Bone marrow (tissue), 2 donors: ENCODE data around the gene PPP1R14C.

ENCODE experiments used
- DNase-seq, 2 donors: peaks; one replicate each; lab custom pipeline; 2025; lab: John Stamatoyannopoulos, UW

Gene PPP1R14C

DNA sequence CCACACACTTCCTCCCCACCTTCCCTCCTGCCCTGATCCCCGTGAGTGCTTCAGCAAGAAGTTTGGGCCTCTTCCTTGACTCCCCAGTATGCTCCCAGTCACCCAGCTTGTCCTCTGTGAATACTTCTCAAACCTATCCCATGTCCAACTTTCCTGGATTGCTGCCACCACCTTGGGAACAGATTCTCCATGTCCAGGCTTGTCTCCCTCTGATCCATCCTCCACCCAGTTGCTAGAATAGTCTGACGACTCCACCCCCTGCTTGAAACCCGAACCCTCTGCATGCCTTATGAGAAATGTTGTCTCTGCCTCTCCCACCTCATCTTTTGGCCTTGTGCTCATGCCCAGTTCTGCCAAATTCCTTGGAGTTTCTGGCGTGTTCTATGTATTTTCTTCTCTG is 108.0 kb downstream of the PPP1R14C start:
- DNase-seq, result no peak

DNA sequence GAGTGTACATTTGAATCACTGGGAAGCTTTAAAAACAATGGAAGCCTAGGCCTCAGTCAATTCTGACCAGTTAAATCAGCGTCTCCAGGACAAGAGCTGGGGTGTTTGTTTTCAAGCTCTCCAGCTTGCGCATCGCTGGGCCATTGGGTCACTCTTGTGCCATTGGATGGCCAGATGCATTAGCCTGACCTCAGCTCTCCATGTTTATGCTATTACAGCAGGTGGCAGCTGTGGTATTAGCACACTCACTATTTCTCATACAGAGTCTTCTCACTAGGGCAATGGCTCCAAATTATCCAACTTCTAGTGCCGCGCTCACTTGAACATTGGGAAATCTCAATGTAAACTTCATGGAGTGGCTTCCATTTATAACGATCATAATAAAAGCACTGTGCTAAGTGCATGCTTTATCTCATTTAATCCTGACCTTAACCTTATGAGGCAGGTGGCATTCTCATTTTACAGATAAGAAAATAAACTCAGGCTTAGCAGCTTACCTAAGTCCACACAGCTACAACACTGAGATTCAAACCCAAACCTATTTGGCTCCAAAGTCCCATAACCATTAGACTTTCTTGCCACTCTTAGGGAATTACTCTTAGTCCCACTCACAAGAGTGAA is 108.8 kb downstream of the PPP1R14C start:
- DNase-seq, result no peak

- DNase-seq, result no peak
These were observed 110.0 kb downstream of the PPP1R14C start for GRCh38 chr6:150252714-150253444.

GRCh38 chr6:150253489-150253888 is 110.6 kb downstream of the PPP1R14C start:
- DNase-seq, result no peak

DNA sequence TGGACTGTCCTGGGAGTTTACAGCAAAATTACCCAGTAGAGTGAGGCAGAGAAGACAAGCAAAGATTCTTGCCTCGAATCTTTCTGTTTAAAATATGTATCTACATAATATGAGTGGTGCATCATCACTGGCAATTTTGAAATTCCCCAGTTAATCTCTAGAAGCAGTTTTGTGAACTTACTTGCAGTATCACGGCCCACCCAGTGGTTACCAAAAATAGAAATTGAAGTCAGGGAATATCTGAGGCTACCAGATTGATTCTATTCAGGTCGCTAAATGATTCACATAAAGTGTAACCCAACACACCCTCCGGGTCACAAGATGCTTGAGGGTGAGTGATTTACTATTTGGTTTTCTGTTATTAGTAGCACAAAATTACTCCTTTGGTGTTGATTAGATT is 111.9 kb downstream of the PPP1R14C start:
- no peak for DNase-seq

DNA sequence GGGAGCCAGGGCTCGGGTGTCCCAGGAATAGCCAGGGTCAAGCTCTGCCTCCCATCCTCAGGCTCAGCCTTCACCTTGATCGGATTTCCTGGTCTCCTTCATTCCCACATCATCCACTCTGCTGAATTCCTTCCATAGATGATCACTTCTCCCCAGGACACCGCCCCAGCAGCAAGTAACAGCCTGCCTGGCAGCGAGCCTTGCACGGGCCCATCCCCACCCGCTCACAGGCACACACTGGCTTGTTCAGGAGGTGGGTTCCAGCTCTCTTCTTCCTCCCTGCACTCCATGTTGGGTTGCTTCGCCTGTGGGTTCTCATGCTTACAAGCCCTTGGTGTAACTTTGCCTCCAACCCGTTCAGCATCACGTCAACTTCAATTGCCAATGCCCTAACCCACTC is 113.0 kb downstream of the PPP1R14C start:
- DNase-seq, result no peak

DNA sequence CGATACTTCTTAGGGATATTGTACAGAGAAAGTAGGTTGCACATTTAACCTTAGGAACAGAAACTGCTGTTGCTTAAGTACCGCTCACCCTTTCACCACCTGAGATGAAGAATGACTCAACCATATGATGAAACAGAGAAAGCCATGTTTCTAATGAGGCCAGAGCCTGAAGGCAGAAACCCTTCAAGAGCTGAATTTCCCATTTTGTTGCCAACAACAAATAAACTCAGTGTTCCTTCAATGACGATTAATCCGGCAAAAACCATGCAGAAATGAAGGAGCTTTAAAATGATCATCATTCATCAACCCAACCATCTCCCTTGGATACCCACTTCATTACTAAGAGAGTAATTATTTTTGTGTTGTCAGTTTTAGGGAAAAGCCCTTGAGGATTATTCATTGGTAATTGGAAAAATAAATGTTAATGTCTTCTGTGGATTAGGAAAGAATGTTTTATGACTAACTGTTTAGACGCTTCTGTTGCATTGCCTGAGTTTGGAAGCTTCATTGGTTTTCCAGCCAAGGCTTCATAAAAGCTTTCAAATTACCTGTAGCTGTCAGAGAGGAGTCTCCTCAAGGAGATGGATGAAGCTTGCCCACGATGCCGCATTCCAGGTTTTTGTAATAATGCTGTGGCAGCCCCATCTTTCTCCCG is 113.9 kb downstream of the PPP1R14C start:
- no peak for DNase-seq

DNA sequence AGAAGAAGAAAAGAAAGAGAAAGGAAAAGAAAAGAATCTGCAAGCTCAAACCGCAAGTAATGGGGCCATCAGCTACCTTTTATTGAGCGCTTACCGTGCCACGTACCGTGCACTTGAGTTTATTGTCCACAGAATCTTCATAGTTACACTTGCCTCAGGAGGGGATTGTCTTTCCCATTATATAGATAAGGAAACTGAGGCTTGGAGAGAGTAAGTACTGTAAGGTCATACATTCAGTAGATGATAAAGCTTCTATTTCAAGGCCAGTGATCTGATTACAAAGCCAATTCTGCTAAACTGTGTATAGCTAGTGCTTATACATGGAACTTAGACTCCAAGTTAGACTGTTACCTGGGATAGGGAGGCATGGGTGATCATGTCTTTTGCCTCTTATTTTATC is 115.5 kb downstream of the PPP1R14C start:
- DNase-seq, result no peak

DNA sequence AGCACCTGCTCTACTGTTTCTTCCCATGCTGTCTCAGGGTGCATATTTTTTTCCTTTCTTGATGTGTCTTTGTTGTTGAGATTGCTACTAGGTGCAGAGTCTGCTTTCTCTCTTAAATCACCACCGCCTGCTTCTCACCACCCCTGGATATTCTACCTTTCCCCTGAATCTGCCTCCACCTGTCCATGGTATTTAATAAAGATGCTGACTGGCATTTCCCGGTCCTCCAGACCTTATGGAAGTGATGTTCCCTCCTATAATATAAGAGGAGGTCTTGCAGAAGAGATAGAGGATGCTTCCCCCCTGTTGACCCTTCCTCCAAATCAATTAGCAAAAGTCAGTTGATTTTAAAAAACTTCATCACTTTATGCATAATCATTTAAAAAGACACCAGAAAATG is 118.1 kb downstream of the PPP1R14C start:
- no peak for DNase-seq

DNA sequence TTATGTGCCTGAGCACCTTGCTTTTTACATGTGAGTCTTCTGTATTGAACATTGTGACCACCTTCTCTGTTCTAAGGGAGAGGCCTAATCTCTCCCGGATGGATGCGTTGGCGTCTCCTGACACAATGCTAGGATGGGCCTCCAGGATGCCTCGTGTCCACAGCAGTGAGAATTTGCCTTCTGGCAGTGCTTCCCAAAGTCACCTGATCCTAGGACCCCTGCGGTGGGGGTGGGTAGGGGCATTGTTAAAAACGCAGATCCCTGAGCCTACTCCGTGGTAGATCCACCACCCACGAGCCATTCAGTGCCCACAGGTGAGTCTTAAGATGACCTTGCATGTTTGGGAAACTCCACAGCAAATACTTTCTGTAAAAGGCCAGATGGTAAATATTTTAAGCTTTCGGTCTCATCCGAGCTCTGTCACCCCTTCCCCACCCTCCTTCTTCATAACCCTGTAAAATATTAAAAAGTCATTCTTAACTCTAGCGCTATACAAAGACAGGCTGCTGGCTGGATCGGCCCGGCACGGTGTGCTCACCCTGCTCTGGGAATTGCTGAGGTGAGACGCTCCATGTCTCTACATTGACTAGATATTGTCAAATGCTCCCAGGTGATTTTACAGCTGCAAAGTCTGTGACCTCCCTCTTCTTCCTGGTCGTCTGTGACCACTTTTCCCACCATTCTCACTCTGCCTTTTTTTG is 119.3 kb downstream of the PPP1R14C start:
- DNase-seq, result no peak

DNA sequence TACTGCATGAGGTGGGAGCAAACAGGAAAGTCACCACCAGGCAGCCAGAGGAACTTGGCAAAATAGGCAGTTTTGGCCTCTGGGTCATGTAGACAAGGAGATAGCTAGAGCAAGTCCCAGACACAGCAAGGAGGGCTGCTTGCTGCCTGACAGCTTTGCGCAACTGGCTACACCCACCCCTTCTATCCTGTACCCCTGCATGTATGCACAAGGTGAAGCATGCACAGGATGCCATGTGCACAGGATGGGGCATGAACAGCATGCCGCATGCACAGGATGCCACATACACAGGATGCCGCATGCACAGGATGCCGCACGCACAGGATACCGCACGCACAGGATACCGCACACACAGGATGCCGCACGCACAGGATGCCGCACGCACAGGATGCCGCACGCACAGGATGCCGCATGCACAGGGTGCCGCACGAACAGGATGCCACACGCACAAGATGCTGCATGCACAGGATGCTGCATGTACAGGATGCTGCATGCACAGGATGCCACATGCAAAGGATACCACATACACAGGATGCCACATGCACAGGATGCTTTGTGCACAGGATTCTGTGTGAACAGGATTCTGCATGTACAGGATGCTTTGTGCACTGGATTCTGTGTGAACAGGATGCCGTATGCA is 121.0 kb downstream of the PPP1R14C start:
- DNase-seq, result no peak

- no peak for DNase-seq
These were observed 123.5 kb downstream of the PPP1R14C start for GRCh38 chr6:150266309-150266708.

DNA sequence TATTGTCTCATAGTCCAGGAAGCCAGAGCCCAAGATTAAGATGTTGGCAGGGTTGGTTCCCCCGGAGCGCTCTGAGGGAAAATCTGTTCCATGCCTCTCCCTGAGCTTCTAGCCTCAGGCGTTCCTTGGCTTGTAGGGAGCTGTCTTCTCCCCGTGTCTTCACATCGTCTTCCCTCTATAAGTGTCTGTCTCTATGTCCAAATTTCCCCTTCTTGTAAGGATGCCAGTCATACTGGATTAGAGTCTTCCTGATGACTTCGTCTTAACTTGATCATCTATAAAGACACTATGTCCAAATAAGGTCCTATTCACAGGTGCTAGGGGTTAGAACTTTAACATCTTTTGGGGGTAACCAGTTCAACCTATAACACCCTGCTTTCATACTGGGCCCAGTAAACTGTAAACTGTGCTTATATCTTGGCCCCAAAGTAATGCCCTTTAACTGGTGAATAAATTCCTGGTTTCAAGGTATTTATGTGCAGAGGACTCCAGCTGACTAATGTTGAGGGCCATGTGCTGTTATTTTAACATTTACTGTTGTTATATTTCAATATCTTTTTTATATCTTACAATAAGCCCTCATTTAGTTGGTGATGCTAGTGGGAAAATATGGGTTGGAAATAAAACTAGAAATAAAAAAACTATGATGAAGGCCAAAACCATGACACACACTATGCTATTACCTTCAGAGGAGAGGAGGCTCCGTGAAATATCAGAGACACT is 124.3 kb downstream of the PPP1R14C start:
- no peak for DNase-seq

DNA sequence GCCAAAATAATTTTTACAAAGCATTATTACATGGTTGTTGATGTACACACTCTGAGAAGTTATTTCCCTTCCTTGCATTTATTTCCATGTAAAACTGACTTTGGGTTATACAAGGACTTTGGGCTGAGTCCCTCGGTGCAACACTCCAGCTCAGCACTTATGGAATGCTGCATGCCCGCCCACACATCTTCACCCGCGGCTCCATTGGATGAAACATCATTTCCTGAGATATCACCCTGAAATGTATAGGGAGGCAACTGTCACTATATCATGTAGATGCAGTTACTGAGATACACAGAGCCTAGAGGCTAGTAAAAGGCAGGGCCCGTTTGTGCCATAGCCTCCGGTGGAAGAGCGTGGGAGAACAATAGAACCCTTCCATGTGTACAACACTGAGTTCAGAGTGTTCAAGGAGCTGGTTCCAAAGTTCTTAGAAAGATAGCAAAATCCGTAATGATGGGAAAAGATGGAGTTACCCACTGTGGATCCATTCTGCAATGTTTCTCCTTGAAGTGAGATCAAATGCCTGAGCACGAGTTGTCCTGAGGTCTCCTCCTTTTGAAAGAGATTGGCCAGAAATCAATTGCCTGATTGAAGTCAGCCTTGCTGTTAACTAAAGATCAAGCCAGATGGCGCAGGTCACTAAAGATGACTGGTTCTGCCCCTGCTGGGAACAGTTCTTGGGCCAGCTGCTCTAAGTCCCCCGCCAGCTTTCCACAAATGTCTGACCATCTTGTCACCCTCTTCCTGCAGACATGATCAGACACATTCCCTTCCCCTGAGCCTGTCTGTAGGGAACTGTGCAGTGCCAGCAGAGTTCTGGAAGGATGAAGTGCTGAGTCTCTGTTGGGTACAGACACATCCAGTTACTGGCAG is 125.1 kb downstream of the PPP1R14C start:
- no peak for DNase-seq

DNA sequence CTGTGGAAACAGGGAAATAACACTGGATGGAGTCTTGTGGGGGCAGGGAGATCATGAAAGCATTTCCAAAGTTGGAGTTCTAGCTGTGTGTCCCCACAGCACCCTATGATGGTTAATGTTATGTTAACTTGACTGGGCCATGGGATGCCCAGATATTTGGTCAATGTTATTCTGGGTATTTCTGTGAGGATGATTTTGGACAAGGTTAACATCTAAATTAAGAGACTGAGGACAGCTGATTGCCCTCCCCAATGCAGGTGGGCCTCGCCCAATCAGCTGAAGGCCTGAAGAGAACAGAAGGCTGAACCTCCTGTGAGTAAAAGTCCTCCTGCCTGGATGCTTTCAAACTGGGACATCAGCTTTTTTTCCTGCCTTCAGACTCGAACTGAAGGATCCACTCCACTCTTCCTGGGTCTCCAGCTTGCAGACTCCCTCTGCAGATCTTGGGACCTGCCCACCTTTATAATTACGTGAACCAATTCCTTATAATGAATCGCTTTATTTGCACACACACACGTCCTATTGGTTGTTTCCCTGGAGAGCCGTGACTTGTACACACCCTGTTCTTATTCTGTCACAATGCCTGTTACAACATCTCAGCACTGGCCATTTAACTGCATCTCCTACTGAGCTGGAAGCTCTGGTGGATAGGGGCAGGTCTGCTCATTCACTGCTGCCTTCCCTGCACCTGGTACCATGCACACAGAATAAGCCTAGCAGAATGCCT is 126.4 kb downstream of the PPP1R14C start:
- no peak for DNase-seq

- DNase-seq, result no peak
These were observed 127.0 kb downstream of the PPP1R14C start for GRCh38 chr6:150269857-150270223.

DNA sequence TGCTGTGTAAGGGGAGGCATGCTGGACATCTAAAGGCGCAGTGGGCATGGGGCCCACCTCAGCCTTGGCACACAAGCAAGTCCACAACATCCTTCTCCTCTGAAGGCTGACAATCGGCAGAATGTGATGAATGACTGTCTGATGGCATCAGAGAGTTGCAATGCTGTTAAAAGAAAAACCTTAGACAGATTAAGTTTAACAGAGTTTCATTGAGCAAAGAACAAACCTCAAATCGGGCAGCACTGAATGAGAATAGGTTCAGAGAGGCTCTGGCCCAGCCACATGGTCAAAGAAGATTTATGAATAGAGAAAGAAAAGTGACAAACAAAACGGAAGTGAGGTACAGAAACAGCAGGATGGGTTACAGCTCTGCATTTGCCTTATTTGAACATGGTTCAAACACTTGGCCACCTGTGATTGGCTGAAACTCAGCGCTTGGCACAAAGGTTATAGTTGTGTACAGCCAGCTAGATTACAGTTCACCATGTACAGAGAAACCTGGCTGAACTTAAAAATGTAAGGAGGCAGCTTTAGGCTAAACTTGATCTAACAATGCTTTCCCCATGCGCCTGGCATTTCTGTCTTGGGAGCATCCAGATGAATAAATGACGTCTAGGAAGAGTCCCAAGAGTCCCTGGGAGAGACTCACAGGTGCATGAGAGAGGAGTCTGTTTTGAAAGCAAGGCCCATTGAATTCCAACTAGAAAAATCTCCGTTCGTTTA is 127.6 kb downstream of the PPP1R14C start:
- no peak for DNase-seq

GRCh38 chr6:150271172-150271500 is 128.3 kb downstream of the PPP1R14C start:
- DNase-seq, result no peak

GRCh38 chr6:150271501-150272263 is 128.8 kb downstream of the PPP1R14C start:
- DNase-seq, result no peak
